WERI-Rb-1 (cell line): Measurements from ENCODE around the gene EPS8L3.

Experiments
- DNase-seq: peaks from one replicate; pipeline ENCODE4 v3.0.0-alpha.2; 2020
- H3K27ac ChIP-seq: fragments of 250-450 bp; sonication (Bioruptor Pico); 2 replicates; pipeline ENCODE4 v1.5.1; 2020; ENCODE audit warnings: mild to moderate bottlenecking, moderate library complexity
- H3K27me3 ChIP-seq: fragments of 250-450 bp; sonication (Bioruptor Pico); 2 replicates; pipeline ENCODE4 v1.5.1; 2021; ENCODE audit warnings: mild to moderate bottlenecking, low read depth, moderate library complexity; ENCODE audit not compliant: insufficient read depth, severe bottlenecking
- H3K36me3 ChIP-seq: fragments of 250-450 bp; sonication (Bioruptor Pico); 2 replicates; pipeline ENCODE4 v1.5.1; 2020; ENCODE audit warnings: mild to moderate bottlenecking, moderate library complexity
- H3K4me3 ChIP-seq: 2 replicates; pipeline ENCODE4 v1.5.1; 2011; ENCODE audit warnings: low read depth, mild to moderate bottlenecking, control low read depth, low read length
- H3K9me3 ChIP-seq: fragments of 250-450 bp; sonication (Bioruptor Pico); 2 replicates; pipeline ENCODE4 v1.5.1; 2021; ENCODE audit warnings: mild to moderate bottlenecking, moderate library complexity; ENCODE audit not compliant: severe bottlenecking
- TF ChIP-seq, protein P1 (sequence below): IDR thresholded peaks from 2 replicates; pipeline ENCODE4 v1.5.1; 2011; ENCODE audit warnings: low read depth, mild to moderate bottlenecking, control low read depth, inconsistent platforms, low read length

The EPS8L3 gene

DNA sequence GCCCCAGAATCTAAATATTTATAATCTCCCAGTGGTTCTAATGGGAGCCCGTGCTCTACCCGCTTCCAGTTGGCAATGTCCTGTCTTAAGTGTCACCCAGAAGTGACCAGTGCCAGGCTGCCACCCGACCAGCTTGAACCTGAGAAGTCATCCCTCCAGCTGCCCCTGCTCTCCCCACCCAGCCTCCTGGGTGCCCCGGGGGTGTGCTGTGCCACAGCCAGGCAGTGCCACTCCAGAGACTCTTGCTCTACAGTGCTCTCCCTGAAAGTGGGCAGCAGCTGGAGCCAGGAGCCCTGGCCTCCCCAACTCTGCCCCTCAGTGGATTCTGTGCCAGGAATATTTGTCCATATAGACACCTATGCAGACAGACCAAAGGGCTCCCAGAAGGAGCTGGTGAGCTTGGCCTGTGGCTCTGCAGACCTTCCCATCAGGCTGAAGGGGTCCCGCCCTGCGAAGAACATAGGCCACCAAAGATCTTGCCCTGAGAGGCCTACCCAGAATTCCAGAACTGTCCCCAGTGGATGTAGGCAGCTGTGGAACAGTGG, 9.0 kb upstream of the EPS8L3 start:
- Histone ChIP-seq H3K9me3 (no peaks in the 10 kb centered on the region), H3K27ac (no peak overlapping the region), H3K27me3 (no peaks in the 10 kb centered on the region), H3K4me3 (no peak overlapping the region), H3K36me3 (no peaks in the 10 kb centered on the region)
- DNase-seq = no peak
- TF ChIP-seq, protein P1, sequence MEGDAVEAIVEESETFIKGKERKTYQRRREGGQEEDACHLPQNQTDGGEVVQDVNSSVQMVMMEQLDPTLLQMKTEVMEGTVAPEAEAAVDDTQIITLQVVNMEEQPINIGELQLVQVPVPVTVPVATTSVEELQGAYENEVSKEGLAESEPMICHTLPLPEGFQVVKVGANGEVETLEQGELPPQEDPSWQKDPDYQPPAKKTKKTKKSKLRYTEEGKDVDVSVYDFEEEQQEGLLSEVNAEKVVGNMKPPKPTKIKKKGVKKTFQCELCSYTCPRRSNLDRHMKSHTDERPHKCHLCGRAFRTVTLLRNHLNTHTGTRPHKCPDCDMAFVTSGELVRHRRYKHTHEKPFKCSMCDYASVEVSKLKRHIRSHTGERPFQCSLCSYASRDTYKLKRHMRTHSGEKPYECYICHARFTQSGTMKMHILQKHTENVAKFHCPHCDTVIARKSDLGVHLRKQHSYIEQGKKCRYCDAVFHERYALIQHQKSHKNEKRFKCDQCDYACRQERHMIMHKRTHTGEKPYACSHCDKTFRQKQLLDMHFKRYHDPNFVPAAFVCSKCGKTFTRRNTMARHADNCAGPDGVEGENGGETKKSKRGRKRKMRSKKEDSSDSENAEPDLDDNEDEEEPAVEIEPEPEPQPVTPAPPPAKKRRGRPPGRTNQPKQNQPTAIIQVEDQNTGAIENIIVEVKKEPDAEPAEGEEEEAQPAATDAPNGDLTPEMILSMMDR = no peak

DNA sequence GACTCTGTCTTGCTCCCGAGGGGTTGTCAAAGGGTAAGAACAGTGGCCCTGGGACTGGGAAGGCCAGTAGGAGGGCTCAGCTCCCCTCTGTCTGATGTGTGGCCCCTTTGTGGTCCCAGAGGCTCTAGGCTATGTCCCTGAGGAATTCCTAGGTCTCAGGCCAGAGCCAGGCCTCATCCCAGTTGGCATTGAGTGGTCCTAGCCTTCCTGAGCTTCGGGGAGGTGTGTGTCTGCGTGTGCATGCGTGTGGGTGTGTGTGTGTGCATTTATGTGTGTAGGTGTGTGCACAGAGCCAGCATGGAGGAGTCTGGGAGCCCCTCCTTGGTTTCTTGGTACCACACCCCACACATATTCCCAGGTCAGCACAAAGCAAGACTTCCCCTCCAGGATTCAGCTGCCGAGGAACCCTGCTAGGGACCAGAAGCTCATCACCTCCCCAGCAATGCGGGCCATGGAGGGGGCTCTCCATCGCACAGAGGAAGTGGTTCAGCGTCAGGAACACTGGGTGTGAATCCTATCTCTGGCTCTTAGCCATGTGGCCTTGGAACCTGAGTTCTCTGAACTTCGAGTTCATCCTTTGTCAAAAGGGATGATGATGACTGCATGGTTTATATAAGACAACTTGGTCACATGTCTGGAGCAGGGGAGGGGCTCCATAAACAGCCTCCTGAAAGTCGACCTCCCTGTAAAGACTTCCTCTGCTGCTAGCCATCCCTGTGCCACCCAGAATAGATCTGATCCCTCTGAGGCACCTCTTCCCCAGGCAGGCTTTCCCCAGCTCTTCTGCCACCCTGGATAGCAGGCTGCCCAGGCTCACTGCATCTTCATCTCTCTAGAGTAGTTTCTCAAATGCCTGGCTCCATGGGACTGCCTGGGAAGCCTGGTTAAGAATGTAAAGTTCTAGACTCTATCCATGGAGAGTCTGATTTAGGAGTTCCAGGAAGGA, 8.3 kb upstream of the EPS8L3 start:
- Histone ChIP-seq H3K9me3 (no peaks in the 10 kb centered on the region), H3K36me3 (no peaks in the 10 kb centered on the region), H3K4me3 (no peak overlapping the region), H3K27ac (no peak overlapping the region), H3K27me3 (no peaks in the 10 kb centered on the region)
- no peak for DNase-seq
- TF ChIP-seq, protein P1 = no peak

DNA sequence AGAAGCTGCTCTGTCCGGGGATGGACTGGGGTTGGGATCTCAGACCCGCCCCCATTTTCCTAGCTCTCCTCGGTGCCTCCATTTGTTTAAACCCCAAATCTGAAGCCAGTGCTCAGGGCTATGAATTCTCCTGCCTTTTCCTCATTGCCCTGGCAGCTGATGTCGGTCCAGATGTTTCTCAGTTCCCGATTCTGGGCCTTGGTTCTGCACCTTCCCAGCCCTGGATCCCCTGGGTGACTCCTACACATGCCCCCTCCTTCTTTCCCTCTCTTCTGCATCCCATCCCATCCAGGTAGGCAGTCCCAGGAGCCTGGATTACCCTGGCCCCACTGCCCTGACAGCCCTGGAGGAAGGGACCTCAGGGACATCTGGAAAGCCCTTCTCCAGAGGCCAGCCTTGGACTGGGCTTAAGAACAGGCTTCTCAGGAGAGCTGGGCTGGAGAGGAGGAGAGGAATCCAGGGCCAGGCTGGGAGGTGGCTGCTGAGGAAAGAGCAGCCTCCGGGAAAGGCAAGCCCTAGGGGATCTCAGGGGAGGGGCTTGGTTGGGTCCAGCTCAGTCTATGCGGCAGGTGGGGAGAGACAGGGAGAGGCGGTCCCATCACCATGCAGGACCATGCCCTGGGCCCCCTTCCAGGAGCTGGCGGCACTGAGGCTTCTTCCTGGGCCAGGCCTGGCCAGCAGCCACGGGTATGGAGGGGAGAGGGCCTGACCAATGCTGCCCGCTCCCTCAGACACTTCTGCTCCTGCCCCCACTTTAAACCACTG, 6.8 kb upstream of the EPS8L3 start:
- Histone ChIP-seq H3K4me3 (no peak overlapping the region), H3K27me3 (no peaks in the 10 kb centered on the region), H3K9me3 (no peaks in the 10 kb centered on the region), H3K36me3 (no peaks in the 10 kb centered on the region), H3K27ac (no peak overlapping the region)
- no peak for DNase-seq
- TF ChIP-seq, protein P1 = no peak

DNA sequence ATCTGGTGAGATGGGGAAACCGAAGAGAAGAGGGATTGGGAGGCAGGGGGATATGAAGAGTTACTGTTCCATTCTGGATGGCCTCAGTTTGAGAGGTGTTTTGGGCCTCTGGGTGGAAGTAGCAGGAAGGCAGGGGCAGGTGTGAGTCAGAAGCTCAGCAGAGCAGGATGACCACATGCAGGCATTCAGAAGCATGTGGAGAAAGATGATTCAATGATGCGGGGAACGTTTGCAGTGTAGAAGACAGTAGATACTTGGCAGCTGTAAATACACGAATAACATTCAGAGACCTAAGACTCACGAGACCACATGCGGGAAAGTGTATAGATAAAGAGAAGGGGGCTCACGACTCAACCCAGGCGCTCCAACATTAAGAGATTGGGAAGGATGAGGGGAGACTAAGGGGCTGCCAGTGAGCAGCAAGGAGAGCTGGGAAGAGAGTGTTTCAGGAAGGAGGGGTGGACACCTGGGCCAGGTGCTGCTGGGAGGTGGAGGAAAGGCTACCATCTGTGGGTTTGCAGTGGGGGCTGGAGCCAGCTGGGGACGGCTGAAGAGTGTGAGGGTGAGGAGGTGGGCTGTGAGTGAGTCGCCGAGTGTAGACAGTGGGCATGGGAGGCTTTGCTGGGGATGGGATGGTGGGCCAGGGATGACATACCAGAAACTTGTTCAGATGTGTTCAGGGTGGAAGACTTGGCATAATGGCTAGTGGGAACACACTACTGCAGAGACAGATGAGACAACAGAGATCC, 5.8 kb upstream of the EPS8L3 start:
- TF ChIP-seq, protein P1 = no peak
- no peak for DNase-seq
- Histone ChIP-seq H3K27me3 (no peaks in the 10 kb centered on the region), H3K27ac (no peak overlapping the region), H3K9me3 (no peaks in the 10 kb centered on the region), H3K4me3 (no peak overlapping the region), H3K36me3 (no peaks in the 10 kb centered on the region)

DNA sequence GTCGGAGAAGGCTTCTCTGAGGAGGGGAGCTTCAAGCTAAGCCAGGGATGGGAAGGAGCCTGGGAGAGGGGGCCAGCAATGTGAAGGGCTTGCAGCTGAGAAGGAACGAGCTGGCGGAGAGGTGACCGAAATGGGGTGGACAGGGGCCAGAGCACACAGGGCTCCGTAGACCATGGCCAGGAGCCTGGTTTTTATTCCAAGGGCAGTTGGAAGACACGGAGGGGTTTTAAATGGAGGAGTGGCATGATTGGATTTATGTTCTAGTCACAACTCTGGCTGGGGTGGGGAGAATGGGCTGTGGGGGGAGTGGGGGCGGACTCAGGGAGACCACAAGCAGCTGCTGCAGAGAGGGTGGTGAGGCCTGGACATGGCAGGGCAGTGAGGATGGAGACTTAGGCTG, 5.1 kb upstream of the EPS8L3 start:
- no peaks in the 10 kb centered on the region for H3K9me3 ChIP-seq
- no peak for DNase-seq
- no peaks in the 10 kb centered on the region for H3K36me3 ChIP-seq
- H3K27ac ChIP-seq = no peak overlapping the region
- H3K27me3 ChIP-seq = no peaks in the 10 kb centered on the region
- TF ChIP-seq, protein P1 = no peak
- no peak overlapping the region for H3K4me3 ChIP-seq
